Erythroblast (primary cell): ENCODE results near the gene DST.

Experiments used
- GATA1 ChIP-seq: IDR thresholded peaks from 2 replicates; pipeline ENCODE4 v1.6.1; 2011; ENCODE audit warnings: low read depth, mild to moderate bottlenecking, control low read depth, low read length, moderate library complexity
- POLR2A ChIP-seq: IDR thresholded peaks from 2 replicates; pipeline ENCODE4 v1.6.1; 2011; ENCODE audit warnings: mild to moderate bottlenecking, low read length

- TF ChIP-seq POLR2A (no peak), GATA1 (no peak)
Measured at GRCh38 chr6:56437171-56437900, 205.4 kb downstream of the DST start.
